Brain pericyte (primary cell): ENCODE measurements around the gene ZNF185.

ENCODE experiments used
- DNase-seq: peaks from one replicate; pipeline ENCODE4 v3.0.0-alpha.2; 2012; ENCODE audit warnings: low read depth, low spot score

ZNF185 gene

DNA sequence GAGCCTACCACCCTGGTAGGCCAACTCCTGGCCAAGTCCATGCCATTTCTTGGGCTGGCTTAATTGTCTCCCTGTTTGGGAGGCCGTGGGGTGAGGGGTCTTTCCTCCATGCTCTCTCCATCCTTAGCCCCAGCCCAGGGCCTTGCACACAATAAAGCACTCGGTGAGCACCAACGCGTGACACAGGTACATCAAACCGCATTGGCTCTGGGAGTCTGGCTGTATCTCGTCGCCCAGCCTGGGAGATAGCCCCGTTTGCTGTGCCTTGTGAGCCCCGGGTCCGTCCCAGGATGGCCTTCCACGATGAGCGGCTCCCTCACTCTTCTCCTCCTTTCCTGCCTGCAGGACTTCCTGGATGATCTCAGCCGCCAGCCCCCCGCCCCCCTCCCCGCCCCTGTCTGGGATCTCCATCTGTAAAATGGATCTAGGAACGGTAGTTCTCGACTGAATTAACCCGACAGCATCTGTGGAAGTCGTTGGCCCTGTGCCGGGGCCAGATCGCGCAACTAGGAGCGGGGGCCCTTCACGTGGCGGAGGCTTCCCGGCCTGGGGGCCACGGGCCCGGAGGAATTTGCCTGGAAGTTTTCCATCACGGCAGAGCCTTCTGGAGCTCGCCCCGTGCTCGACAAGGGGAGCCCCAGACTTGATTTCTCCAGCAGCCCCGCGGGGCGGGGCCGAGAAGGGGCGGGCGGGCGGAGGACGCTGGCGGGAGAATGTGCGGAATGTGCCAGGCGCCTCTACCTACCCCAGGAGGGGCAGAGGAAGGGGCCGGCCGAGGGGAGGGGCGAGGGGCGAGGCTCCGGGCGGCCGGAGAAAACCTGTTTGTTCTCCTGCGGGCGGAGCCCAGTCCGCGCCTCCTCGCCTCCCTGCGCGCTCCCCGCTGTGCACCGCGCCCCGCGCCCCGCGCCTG, at the start of gene ZNF185:
ZNF185 (plus strand) TSS at position 846 of the 910 bp plus-strand sequence. CDS start 16,423 bp downstream, outside the sequence.
- no peak for DNase-seq

DNA sequence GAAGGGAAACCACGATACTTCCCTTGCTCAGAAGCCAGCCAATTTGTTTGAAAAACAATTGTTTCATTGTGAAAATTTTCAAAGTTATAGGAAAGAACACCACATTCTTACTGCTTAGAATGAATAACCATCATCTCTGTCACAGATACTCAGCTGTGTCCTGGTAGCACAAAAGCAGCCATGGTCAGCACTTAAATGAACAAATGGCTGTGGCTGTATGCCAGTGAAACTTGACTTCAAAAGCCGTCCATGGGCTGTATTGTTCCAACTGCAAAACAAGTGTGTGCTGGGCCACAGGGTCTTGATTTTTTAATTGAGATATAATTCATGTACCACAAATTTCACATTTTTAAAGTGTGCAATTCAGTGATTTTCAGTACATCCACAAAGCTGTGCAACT, 47.4 kb upstream of the ZNF185 start:
- no peak for DNase-seq

DNA sequence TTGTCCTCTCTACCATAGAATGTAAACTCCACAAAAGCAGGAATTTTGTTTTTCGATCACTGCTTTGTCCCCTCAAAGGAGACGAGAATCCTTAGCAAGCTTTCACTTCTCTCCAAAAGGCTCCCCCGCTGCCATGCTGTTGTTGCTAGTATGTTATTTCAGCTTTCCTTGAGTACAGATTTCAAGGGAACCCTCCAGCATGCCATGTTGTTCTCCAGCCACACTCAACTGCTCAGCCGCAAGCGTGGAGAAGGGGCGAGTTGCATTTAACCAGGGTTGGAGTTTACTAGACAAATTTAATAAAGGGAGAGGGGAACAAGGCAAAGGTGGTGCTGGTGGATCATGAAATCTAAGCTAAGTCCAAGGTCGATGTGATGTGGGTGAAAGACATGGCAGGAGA, 43.9 kb upstream of the ZNF185 start:
- DNase-seq: no peak

DNA sequence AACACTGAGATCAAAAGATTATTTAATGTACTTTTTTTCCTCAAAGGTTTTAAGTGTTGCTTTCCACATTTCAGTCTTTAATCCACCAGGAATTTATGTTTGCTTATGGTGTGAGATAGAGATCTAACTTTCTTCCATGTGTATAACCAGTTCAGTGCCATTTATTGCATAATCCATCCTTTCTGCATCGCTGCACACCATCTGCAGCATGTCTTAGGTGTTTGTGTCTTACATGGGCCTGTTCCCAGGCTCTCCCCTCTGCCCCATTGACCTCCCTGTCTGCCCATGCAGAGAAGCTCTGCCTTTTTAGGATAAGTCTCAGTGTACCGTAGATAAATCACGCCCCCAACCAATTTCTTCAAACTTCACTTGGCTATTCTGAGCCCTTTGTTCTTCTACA, 36.8 kb upstream of the ZNF185 start:
- no peak for DNase-seq

DNA sequence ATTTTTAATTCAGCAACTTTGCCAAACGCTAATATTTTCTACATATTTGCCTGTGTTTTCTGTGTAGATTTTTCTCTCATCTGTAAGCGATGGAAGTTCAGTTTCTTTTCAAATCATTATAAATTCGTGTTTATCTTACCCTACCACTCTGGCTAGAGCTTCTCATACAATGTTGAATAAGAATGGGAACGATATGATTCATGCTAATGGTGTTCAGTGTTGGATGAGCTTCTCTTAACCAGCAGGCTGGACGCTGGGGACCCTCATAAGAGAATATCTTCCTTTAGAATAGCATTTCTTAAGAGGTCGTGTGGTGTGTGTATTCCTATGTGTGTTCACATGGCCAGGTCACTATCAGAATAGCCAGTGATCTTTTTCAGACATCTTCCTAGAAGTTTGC, 36.0 kb upstream of the ZNF185 start:
- DNase-seq: no peak

DNA sequence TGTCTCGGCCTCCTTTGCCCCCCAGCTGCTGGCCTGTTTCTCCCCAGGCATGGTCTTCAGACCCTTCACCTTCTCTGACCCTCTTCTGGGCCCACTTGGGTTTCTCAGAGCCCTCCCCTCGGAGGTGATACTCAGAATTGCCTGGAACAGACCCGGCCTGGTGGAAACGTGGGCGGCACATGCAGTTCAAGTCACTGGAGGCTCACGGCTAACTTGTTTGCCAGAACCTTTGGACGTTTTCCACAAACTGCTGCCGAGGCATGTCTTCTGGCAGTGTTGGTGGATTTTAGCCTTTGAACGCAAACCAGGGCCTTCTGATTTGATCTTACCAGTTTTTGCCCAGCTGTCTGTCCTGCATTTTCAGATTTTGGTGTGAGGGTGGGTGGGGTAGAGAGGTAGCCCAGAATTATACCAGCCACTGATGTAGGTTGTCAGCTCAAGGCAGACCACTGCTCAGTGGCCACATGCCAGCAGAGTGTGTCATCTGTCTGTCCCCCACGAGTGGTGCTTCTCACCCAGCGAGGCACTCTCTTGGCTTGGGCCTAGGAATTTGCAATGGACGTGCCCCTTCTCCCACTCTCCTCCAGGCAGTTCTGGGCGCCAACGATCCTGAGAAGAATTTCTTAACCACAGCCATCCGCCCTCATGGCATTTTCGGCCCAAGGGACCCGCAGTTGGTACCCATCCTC, 32.5 kb upstream of the ZNF185 start:
- DNase-seq: no peak

DNA sequence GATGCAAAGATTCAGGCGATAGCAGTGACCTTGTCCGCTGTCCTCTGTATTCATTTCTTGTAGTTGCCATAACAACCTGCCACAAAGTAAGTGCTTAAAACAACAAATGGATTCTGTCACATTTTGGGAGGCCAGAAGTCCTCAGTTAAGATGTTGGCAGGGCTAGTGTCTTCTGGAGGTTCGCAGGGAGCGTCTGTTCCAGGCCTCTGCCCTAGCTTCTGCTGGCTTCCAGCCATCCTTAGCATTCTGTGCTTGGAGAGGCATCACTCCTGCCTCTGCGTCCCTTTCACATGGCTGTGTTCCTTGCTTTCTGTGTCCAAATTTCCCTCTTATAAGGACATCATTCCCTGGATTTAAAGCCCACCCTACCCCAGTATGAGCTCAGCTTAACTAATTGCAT, 31.5 kb upstream of the ZNF185 start:
- no peak for DNase-seq

DNA sequence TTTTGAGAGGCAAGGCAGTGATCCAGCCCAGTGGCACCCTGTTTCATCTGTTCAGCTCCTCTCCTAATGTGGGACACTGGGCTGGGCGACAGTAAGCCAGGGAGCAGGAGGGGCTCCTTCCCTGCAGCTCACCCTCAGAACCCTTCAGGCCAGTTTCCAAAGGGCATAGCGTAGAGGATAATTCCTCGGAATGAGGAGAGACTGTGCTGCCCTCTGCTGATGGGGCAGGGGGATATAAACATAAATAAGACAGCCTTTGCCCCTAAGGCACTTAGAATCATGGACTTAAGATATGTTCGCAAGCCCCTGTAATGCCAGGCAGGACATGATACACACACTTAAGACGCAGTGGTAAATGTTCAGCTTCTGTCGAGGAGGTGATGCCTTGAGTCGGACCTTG, 27.9 kb upstream of the ZNF185 start:
- DNase-seq: no peak

DNA sequence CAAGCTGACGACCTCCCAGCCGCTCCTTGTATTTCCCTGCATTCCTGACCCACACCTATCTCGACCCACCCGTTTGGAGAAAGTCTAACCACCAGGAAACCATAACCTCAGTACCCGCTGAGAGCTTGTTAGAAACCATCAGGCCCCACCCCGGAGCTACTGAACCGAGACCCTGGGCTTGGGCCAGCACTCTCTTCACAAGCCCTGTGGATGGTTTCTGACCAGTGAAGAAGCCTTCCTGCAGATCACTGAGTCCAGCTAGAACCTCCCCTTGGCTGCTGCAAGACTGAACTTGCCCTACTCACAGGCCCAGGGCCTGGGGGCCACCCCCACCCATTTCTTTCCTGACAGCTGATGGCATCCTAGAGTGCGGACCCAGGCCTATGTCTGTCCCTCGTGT, 26.6 kb upstream of the ZNF185 start:
- no peak for DNase-seq

DNA sequence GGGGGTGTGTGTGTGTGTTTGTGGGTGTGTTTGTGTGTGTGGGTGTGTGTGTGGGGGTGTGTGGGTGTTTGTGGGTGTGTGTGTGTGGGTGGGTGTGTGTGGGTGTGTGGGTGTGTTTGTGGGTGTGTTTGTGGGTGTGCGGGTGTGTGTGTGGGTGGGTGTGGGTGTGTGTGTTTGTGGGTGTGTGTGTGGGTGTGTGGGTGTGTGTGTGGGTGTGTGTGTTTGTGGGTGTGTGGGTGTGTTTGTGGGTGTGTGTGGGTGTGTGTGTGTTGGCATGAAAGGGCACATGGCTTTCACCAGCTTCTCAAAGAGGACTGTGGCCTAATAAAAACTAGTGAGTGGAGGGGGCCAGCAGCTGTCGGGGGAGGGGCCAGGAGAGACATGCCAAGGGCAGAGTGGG, 25.3 kb upstream of the ZNF185 start:
- DNase-seq: no peak

DNA sequence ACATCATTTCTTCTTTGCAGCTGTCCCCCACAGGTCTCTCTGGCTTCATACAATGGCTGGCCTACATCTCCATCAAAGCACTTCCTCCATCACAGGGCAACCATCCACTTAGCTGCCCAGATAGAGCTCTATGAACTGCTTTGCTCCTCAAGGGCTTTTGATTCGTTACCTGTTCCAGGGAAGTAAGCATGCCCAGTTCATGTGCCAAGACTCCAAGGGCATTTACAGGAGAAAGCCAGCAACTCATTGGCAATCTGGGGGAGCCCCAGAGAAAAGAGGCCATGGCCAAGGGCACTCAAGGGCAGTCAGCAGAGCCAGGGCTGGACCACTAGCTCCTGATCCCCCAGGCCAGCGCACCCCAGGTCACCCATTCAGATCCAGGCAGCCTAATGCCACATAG, 24.5 kb upstream of the ZNF185 start:
- no peak for DNase-seq

DNA sequence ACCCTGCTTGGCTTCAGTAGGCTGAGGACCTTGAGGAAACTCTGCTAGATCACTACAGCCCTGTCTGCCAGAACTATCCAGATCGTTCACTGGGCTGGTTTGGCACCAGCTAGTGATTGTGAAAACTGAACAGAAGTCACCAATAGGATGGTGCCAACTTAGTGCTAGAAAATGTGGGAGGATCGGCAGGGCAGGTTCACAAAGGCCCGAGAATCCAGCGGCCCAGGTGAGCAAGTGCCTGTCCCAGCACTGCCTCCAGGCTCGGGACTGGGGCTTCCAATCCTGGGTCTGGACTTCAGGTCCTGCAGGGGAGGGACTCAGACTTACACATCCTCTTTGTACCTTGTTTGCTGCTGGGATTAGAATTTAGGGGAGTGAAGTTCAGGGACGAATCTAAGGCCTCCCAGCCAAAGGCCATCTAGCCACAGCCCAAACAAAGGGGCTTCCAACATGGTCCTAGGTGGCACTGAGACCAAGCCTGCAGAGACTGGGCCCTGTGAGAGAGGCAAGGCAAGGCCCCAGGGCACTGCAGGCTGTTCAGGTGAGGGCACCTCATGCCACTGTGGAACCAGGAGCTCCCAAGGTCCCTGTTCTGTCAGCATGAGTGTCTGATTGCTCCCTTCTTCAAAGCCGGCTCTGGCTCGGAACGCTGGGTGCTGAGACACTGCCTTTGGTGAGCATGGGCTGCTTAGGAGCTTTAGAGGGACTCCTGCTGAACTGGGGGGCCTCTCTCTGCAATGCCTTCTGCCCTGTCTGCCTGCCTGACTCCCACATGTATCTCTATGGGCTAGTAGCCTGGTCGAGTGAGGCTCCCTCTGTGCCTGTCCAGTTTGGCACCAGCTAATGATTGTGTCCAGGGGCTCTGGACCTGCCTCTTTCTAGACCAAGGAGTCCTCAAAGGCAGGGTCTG, 20.7 kb upstream of the ZNF185 start:
- DNase-seq: no peak

DNA sequence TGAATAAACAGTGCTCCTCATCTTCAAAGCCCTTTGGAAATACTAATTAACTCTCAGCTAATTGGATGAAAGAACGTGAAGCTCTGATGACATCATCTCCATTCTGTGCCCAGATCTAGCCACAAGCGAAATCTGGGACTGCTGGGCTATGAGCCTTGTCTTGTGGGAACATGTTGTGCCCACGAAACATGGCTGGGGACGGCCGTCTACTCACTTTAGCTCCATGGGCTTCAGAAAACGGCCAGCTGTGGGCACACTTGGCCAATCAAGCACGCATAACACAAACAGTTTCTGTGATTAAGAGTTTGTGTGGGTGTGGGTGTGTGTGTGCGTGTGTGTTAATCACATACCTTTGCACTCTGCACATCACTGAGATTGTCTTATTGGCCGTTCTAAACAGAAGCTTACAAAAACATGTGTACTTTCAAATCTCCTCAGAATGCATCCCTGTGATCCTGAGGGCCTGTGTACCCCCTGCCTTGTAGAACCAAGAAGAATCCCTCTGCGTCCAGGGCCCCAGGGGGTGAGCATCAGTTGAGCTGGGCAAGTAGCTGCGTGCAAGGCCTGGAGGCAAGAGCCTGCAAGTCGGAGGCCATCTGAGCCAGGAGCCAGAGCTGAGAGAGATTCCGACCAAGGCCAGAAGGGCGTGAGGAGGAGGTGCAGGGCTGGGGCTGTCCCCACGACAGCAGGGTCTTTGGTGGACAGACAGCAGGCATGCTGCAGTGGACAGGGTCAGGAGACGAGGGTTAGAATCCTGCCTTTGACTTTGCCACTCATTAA, 18.7 kb upstream of the ZNF185 start:
- no peak for DNase-seq

DNA sequence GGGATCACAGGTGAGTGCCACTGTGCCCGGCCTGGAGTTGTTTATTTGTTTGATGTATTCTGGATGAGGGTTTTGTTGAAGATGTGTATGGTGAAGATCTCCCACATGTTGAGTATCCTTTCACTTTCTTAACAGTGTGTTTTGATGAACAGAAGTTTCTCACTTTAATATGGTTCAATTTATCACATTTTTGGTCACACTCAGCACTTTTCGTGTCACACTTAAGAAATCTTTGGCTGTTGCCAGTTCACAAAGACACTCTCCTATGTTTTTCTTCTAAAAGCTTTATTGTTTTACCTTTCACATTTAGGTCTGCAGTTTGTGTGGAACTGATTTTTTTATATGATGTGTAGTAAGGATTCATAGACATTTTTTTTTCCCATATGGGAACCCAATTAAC, 16.6 kb upstream of the ZNF185 start:
- no peak for DNase-seq

DNA sequence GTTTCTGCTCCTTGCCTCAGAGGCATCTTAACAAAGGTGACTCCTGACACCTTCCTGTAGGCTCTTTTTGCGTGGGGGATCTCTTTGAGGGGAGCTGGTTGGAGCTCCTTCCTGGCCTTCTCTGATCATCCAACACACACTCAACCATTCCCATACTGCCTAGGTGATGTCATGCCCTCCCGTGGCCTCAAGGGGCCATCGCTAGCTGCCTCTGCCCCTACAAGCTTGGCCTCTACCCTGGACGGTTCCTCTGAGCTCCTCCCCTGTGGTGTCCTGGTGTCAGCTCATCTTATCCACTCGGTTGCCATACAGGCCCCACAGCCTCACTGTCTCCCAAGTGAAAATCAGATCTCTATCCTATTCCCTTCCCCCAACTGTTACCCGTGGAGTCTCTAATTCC, 13.7 kb upstream of the ZNF185 start:
- DNase-seq: no peak

DNA sequence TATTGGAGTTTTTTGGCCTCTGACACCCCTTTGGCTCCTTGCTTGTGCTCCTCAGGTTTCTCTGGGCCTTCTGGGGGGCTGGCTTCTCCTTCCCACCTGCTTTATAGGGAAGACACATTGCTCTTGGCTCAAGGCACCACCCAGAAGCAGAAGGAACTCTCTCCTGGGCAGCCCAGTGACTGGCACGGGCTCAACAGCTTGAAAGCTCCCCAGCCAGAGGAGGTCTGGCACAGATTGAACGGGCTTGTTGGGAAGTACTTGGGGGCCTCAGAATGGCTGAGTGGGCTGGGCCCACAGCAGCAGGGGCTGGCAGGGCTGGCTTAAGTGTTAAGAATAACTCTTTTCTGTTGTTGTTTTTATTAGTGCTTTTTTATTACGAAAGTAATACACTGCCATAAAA, 11.2 kb upstream of the ZNF185 start:
- no peak for DNase-seq

DNA sequence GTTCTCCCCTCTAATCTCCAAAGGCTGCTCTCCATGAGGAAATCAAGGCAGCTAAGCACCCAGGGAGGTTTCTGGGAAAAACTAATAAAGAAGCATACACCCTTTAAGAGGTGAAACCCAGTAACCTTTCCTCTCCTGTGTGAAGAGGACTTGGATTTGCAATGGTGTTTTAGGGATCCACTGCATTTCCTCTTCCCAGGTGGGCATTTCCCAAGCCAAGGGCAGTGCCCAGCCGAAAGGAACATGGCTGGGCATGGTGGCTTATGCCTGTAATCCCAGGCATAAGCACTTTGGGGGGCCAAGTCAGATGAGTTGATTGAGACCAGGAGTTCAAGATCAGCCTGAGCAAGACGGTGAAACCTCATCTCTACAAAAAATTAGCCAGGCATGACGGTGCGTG, 5.4 kb upstream of the ZNF185 start:
- DNase-seq: no peak

DNA sequence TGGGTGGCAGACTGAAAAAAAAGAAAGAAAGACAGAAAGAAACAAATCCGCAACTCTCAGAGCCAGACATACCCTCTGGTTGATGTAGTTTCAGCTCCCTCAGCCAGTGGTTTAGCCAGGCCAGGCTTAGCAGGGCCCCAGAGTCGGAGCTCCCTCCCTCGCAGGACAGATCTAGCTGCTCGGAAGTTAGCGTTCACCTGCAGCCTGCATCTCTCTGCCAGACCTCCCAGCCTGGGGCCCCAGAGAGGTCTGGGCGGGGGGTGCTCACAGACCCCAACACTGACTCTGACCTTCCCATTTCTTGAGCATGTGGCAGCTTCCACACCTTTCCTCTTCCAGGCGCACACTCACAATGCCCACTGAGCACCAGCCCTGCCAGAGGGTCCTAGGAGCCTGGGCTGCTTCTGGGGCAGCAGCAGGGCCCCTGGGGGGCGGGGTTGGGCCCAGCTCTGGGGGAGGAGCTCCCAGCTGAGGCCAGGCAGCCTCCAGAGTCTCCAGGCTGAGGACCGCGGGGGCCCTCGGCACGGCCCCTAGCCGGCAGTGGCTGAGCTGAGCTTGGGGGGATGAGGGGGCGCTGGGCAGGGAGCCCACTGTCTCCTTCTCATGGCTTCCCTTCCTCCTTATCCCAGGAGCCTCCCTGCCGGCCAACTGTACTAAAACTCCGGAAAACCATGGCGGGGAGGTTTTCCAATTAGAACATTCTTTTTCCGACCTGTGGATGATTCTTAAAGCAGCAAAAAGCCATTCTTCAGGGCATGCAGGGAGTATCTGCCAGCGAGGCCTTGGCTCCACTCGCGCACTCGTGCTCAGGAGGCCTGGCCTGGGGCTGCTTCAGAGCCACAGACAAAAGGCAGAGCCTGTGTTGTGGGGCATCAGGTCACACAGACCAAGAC, 4.6 kb upstream of the ZNF185 start:
- no peak for DNase-seq

DNA sequence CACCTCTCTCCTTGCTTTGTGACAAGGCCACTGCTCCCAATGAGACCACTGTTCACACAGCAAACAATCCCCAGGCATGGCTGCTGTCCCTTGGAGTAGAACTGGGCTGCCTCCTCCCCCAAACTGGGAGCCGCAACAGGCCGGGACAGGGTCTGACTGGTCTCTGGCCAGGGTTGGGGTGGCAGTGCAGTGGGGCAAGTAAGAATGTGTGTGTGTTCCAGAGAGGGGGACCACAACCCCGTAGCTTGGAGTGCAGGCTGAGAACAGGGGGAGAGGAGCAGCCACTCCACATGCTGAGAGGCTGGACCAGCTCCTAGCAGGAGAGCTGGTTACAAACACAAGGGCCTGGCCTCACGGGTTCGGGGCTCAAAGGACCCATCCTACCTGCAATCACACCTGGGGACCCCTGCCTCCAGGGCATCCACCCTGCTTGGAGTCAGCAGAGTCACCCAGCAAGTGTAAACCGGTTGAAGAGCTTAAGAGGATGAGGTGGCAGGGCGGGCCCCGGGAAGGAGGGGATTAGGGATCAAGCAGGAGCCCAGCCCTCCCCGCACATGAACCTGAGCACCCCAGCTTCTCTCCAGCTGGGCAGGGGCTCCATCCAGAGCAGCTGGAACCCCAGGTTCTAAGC, 3.8 kb upstream of the ZNF185 start:
- no peak for DNase-seq

DNA sequence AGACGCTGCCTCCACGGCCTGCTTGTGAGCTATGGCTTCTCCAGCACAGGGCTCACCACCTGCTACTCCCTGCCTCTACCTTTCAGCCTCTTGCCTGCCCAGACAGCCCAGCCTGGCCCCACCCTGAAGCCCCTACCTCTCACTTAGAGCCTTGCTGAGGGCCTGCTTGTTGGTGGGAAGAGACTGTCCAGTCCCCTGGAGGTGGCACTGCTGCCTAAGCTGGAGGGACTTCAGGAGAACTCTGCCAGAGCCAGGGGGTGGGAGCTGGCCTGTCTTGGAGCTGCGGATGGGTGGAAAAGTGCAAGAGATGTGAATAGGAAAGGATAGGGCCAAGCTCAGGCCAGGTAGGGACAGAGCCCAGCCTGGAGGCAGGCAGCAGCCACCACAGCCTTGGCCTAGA, 2.7 kb upstream of the ZNF185 start:
- no peak for DNase-seq
